Omental fat pad (tissue), 4 donors: ENCODE data around the gene WDFY2. TPM values are rescaled to one million over a fixed set of nuclear protein-coding genes. Genes with fewer than 3 reads are reported as not detected.

Experiments used
- ATAC-seq: fragments of 150-250 bp; one replicate; pipeline ENCODE4 v1.9.1; 2016; ENCODE audit warnings: mild to moderate bottlenecking, moderate library complexity; ENCODE audit not compliant: low FRiP score
- DNase-seq: peaks from one replicate; pipeline ENCODE4 v3.0.0-alpha.2; 2019; ENCODE audit warnings: low spot score
- total RNA-seq, 4 donors: library from RNA; depleted of rRNA; stranded (reverse); fragments of >200 nt; gene quantifications; one replicate each; pipeline ENCODE4 v1.1.0, GENCODE V29; 2016
- TF ChIP-seq, protein P1 (sequence below), 3 donors: fragments of 450-650 bp; IDR thresholded peaks; one replicate each; pipeline ENCODE4 v1.5.1; 2016 to 2017; ENCODE audit warnings: antibody characterized with exemption in 3 of 3, mild to moderate bottlenecking in 3 of 3, moderate library complexity in 2 of 3

Gene WDFY2
- total RNA-seq, 4 donors from 2014 or later = 13.3 to 26.6 (median 15.8) TPM

DNA sequence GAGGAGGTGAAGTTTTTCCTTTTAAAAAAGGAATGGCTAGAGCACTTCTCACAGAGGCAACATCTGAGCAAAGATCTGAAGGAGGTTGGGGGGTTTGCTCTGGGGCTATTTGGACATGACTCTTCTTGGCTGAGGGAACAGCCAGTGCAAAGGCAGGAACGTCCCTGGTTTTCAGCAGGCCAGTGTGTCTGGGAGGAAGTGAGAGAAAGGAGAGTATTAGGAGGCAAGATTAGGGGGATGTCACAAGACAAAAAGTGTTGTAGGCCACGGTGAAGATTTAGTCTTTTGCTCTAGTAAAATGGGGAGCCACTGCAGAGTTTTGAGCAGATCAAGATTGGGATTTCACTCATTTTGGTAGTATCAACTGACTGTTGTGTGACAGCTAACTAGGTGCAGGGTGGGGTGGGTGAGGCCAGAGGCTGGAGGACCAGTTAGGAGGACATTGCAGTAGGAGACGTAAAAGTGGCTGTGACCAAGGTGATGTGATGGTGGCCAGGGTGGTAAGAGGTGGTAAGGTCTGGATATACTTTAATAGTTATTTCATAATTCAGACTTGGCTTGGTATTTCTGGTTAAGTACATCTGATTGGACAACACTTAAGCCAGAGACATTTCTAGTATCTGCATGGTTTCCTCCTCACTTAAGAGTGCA is 40.6 kb downstream of the WDFY2 start:
- DNase-seq (no peak), ATAC-seq (no peak)
- TF ChIP-seq, protein P1, sequence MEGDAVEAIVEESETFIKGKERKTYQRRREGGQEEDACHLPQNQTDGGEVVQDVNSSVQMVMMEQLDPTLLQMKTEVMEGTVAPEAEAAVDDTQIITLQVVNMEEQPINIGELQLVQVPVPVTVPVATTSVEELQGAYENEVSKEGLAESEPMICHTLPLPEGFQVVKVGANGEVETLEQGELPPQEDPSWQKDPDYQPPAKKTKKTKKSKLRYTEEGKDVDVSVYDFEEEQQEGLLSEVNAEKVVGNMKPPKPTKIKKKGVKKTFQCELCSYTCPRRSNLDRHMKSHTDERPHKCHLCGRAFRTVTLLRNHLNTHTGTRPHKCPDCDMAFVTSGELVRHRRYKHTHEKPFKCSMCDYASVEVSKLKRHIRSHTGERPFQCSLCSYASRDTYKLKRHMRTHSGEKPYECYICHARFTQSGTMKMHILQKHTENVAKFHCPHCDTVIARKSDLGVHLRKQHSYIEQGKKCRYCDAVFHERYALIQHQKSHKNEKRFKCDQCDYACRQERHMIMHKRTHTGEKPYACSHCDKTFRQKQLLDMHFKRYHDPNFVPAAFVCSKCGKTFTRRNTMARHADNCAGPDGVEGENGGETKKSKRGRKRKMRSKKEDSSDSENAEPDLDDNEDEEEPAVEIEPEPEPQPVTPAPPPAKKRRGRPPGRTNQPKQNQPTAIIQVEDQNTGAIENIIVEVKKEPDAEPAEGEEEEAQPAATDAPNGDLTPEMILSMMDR (IDR thresholded peaks at IDR 0.05) = no peak

DNA sequence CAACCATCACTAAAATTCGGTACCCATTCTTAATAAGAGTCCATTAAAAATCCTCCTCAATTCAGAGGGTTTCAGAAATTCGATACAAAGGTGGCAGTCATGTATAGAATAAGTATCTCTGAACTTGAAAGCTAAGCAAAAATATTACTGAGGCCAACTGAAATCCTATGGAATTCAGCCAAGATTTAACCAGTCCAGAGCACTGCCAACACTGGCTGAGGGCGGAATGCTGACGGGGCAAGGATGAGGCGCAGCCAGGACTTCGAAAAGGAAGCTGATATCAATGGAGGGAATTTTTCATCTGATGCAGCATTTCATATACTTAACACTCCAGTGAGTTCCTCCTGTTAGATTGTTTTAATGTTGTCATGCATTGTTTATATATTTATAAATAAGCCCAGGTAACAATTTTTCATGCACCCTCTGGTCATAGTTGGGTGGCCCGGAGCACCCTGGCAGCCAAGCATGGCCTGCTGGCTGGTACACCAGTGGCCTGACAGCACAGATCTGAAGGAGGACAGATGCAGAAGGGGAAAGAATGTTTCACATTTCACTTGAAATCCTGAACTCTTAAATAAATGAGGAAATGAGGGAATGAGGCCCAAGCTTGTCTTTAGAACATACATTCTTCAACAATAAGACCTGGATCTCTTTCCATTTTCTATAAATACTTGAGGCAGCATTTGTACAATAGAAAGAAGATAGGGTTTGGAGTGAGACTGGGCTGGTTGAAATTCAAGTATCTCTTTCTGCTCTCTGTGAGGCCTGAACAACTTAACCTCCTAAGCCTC is 41.5 kb downstream of the WDFY2 start:
- ATAC-seq (peak; percentile 70), DNase-seq (no peak)
- TF ChIP-seq, protein P1 (IDR thresholded peaks at IDR 0.05) = no peak

DNA sequence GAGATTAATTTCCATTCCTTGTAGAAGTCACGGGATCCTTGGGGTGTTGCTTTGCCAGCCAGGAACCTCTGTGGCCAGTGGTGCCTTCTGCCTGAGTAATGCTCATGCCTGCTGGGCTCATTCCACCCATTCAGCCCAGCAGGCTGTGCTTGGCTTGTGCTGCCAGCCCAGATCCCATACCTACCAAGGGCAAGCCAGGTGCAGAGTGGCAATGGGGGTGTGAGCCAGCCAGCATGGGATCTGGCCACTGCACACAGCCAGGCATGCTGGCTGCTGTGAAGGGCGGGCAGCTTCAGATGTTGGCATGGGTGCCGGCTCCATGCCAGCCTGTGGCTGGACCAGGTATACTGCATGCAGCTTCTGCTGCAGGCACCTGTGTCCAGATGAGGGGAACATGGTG is 42.5 kb downstream of the WDFY2 start:
- TF ChIP-seq, protein P1 (IDR thresholded peaks at IDR 0.05) = no peak
- ATAC-seq = no peak

DNA sequence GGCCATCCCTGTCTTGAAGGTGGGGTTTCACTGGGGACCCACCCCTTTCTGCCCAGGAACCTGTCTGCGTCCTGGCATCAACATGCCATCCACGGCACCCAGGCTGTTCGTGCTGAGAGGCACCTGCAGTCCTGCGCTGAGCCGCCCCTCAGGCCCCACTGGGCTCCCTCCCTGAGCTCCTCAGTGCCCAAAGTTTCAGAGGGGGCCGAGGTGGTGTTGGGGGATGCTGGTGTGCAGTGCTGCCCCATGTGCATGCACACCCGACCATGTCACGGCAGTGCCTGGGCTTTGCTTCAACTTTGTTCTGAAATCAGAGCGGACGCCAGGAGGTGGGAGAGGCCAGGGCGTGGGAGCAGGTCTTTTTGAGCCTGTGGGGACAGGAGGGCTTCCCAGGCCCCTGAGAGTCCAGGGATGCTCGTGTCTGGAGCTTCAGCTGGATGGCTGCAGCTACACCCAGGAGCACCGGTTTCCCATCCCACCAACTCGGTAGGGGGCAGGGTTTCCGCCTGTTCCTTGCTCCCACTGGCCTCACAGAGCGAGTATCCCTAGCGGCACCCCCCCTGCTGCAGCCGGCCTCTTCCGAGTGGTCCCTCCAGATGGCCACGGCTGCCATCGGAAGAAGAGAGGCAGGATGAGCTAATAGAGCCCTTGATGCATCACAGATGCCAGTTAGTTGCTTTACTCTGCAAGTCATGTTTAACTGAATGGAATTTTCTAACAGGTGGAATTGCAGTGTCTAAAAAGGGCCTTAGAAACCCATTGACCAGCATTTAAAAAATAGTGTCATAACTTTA is 44.0 kb downstream of the WDFY2 start:
- ATAC-seq = no peak
- TF ChIP-seq, protein P1 (IDR thresholded peaks at IDR 0.05) = no peak

More for the DNA sequence above, 42.5 kb downstream of the WDFY2 start:
- DNase-seq = no peak

DNA sequence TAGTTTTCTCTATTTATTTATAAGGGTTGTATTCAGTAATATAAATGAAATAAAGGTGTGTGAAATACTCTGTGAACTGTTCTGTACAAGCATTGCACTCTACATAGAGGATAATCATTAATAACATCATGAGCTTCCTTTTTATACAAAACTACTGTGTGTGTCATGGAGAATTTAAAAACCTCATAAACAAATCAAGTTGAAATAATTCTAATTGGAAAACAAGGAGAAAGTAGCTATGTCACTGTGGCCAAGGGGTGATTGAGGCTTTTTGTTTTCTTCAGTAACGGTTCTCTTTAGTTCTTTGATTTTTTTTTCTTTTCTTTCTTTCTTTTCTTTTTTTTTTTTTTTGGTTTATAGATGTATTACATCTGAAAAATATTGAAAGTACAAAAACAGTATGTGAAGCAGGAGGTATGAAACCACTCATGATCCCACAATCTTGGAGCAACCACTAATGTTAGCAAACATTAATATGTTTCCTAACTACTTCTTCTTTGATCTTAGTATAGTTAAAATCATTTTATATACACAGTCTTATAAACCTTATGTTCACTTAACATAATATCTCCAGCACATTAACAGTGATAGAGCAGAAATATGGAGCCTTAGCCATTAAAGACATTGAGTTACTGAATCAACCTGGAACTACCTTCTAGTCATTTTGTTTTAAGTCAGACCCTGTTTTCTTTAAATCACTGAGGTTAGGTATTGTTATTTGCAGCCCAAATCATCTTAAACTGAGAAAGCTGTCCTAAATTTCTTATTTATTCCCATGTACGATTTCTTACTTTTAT is 45.4 kb downstream of the WDFY2 start:
- TF ChIP-seq, protein P1 (IDR thresholded peaks at IDR 0.05) = no peak
- DNase-seq (no peak), ATAC-seq (no peak)

More for the DNA sequence above, 44.0 kb downstream of the WDFY2 start:
- no peak for DNase-seq

DNA sequence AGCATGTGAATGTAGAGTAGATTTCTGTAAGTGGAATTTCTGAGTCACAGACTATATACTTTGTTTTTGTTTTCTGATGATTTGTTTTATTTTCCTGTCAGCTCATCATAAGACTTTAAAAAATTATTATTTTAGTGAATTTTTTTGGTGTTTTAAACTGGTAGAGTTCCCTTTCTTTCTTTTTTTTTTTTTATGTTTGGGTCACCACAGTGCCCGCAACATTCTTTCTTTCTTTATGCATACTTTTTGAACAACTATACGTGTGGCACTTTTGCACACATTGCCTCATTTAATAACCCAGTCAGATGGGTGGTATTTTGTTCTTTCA is 46.0 kb downstream of the WDFY2 start:
- ATAC-seq (no peak), DNase-seq (no peak)
- TF ChIP-seq, protein P1 (IDR thresholded peaks at IDR 0.05) = no peak
